ENCODE measurements around the gene A2M. TPM values are rescaled to one million over a fixed set of nuclear protein-coding genes. Genes with fewer than 3 reads are reported as not detected.
A peak's percentile ranks its signal among the peaks of the same experiment; 100 is the strongest.

The A2M gene
- total and polyA plus RNA-seq, 4 donors = 1,731 to 2,622 (median 2,052) TPM

DNA sequence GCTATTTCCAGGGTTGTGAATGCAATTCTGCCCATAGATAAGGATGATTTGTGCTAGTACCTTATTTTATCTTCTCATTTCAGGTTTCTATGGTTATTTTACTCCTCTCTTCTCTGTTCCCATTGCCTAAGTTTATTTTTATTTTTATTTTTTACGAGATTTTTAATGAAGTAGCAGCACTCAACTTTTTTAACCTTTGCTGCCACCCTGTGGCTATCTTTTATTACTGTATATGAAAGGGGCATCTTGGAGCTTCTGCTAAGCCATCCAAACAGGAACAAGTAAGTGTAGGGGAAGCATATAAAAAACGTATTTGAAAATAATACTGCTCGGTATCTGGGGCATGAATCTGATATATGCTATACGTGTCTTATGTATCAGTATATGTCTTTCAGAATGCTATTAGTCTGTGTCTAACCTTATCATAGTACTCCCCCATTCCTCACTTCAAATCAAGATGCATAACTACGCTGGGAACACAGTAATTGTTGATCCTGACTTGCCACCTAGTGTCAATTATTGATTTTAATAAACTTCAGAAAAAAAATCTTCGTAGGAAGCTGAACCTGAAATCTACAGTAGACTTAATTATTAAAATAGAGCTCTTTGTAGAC lies 66.1 kb downstream of the A2M start:
- no peak overlapping the region for H3K9ac ChIP-seq (ENCODE audit: low read depth in 1 of 2, low read length in 2 of 2)
- no peaks in the 10 kb centered on the region for H3K36me3 ChIP-seq (ENCODE audit: control insufficient read depth in 4 of 4, insufficient read depth in 3 of 4, low read depth in 1 of 4, low read length in 3 of 4)
- H3K27ac ChIP-seq (ENCODE audit: low read depth in 1 of 2, low read length in 2 of 2) = no peak overlapping the region
- no peaks in the 10 kb centered on the region for H3K4me1 ChIP-seq (ENCODE audit: control insufficient read depth in 4 of 4, insufficient read depth in 4 of 4, low read length in 3 of 4)
- WGBS = 19% methylated on average over 6 of the region's 6 CpGs
- no peak overlapping the region for H3K4me3 ChIP-seq (ENCODE audit: low read depth in 1 of 3, low read length in 3 of 3)
- TF ChIP-seq TAF1 (conservative IDR thresholded peaks at IDR 0.05) = no peak
- no peak for TF ChIP-seq JUND (IDR thresholded peaks at IDR 0.05)
- peak; percentile 71 to 77 for TF ChIP-seq RAD21 (IDR thresholded peaks at IDR 0.05)
- no peak for TF ChIP-seq FOXA1 (IDR thresholded peaks at IDR 0.05)
- TF ChIP-seq, protein P1, sequence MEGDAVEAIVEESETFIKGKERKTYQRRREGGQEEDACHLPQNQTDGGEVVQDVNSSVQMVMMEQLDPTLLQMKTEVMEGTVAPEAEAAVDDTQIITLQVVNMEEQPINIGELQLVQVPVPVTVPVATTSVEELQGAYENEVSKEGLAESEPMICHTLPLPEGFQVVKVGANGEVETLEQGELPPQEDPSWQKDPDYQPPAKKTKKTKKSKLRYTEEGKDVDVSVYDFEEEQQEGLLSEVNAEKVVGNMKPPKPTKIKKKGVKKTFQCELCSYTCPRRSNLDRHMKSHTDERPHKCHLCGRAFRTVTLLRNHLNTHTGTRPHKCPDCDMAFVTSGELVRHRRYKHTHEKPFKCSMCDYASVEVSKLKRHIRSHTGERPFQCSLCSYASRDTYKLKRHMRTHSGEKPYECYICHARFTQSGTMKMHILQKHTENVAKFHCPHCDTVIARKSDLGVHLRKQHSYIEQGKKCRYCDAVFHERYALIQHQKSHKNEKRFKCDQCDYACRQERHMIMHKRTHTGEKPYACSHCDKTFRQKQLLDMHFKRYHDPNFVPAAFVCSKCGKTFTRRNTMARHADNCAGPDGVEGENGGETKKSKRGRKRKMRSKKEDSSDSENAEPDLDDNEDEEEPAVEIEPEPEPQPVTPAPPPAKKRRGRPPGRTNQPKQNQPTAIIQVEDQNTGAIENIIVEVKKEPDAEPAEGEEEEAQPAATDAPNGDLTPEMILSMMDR (IDR thresholded peaks at IDR 0.05; ENCODE audit: low read depth, low read length, missing input control) = peak; percentile 47
- no peaks in the 10 kb centered on the region for H3K27me3 ChIP-seq (ENCODE audit: control insufficient read depth in 4 of 4, insufficient read depth in 4 of 4, low read length in 3 of 4)
- H3K9me3 ChIP-seq (ENCODE audit: control insufficient read depth in 4 of 4, low read length in 3 of 4) = no peaks in the 10 kb centered on the region
- no peak for DNase-seq (ENCODE audit: low spot score)

DNA sequence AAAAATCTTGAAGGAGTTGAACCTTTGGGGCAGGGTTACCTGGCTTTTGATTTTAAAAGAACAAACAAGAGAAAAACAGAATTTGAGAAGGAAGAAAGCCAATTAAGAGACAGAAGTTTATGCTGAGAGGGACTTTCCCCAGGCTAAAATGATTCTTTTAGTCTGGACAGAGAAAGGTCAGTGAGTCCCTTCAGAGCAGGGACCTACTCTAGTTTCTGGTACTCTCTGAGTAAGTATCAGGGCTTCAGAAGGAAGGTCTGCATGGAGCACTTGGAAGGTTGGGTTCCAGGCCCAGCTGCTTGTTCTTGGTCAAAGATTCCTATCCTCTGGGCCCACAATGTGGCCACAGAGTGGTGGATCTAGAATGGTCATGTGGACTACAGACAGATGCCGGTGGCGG lies 66.8 kb downstream of the A2M start:
- H3K9me3 ChIP-seq (ENCODE audit: control insufficient read depth in 4 of 4, low read length in 3 of 4) = no peaks in the 10 kb centered on the region
- TF ChIP-seq, protein P2, sequence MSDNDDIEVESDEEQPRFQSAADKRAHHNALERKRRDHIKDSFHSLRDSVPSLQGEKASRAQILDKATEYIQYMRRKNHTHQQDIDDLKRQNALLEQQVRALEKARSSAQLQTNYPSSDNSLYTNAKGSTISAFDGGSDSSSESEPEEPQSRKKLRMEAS (IDR thresholded peaks at IDR 0.05) = no peak
- TF ChIP-seq JUND (IDR thresholded peaks at IDR 0.05) = no peak
- TF ChIP-seq EGR1 (IDR thresholded peaks at IDR 0.05; ENCODE audit: low read depth in 2 of 2) = no peak
- no peak for TF ChIP-seq RXRA (IDR thresholded peaks at IDR 0.05)
- TF ChIP-seq YY1 (IDR thresholded peaks at IDR 0.05) = no peak
- no peak overlapping the region for H3K4me3 ChIP-seq (ENCODE audit: low read depth in 1 of 3, low read length in 3 of 3)
- WGBS = over 99% methylated on average over 2 of the region's 2 CpGs
- H3K36me3 ChIP-seq (ENCODE audit: control insufficient read depth in 4 of 4, insufficient read depth in 3 of 4, low read depth in 1 of 4, low read length in 3 of 4) = no peaks in the 10 kb centered on the region
- H3K27ac ChIP-seq (ENCODE audit: low read depth in 1 of 2, low read length in 2 of 2) = no peak overlapping the region
- no peaks in the 10 kb centered on the region for H3K4me1 ChIP-seq (ENCODE audit: control insufficient read depth in 4 of 4, insufficient read depth in 4 of 4, low read length in 3 of 4)
- no peak for DNase-seq (ENCODE audit: low spot score)
- no peak overlapping the region for H3K9ac ChIP-seq (ENCODE audit: low read depth in 1 of 2, low read length in 2 of 2)
- H3K27me3 ChIP-seq (ENCODE audit: control insufficient read depth in 4 of 4, insufficient read depth in 4 of 4, low read length in 3 of 4) = no peaks in the 10 kb centered on the region

DNA sequence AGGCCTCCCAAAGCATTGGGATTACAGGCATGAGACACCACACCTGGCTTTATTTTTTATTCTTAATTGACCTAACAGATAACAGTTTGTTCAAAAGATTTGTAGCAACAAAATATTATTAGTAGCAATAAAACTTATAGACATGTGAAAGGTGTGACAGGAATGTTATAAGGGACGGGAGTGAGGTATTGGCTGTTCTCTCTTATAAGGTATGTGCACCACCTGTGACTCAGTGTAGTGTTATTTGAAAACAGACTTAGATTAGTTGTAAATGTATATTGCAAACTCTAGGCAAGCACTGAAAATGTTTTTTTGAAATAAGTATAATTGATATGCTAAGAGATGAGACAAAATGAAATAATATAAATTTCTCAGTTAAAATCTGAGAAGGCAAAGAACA lies 68.6 kb downstream of the A2M start:
- Histone ChIP-seq H3K9me3 (ENCODE audit: control insufficient read depth in 4 of 4, low read length in 3 of 4) (no peaks in the 10 kb centered on the region), H3K4me1 (ENCODE audit: control insufficient read depth in 4 of 4, insufficient read depth in 4 of 4, low read length in 3 of 4) (no peaks in the 10 kb centered on the region), H3K36me3 (ENCODE audit: control insufficient read depth in 4 of 4, insufficient read depth in 3 of 4, low read depth in 1 of 4, low read length in 3 of 4) (no peaks in the 10 kb centered on the region), H3K9ac (ENCODE audit: low read depth in 1 of 2, low read length in 2 of 2) (no peak overlapping the region), H3K27me3 (ENCODE audit: control insufficient read depth in 4 of 4, insufficient read depth in 4 of 4, low read length in 3 of 4) (no peaks in the 10 kb centered on the region), H3K27ac (ENCODE audit: low read depth in 1 of 2, low read length in 2 of 2) (no peak overlapping the region), H3K4me3 (ENCODE audit: low read depth in 1 of 3, low read length in 3 of 3) (no peak overlapping the region)
- no peak for DNase-seq (ENCODE audit: low spot score)
- WGBS = 90% methylated on average over 1 of the region's 1 CpG
- TF ChIP-seq, protein P3, sequence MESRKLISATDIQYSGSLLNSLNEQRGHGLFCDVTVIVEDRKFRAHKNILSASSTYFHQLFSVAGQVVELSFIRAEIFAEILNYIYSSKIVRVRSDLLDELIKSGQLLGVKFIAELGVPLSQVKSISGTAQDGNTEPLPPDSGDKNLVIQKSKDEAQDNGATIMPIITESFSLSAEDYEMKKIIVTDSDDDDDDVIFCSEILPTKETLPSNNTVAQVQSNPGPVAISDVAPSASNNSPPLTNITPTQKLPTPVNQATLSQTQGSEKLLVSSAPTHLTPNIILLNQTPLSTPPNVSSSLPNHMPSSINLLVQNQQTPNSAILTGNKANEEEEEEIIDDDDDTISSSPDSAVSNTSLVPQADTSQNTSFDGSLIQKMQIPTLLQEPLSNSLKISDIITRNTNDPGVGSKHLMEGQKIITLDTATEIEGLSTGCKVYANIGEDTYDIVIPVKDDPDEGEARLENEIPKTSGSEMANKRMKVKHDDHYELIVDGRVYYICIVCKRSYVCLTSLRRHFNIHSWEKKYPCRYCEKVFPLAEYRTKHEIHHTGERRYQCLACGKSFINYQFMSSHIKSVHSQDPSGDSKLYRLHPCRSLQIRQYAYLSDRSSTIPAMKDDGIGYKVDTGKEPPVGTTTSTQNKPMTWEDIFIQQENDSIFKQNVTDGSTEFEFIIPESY (IDR thresholded peaks at IDR 0.05) = no peak
- no peak for TF ChIP-seq YY1 (IDR thresholded peaks at IDR 0.05)
- TF ChIP-seq NR2F2 (IDR thresholded peaks at IDR 0.05) = no peak
- TF ChIP-seq, protein P4, sequence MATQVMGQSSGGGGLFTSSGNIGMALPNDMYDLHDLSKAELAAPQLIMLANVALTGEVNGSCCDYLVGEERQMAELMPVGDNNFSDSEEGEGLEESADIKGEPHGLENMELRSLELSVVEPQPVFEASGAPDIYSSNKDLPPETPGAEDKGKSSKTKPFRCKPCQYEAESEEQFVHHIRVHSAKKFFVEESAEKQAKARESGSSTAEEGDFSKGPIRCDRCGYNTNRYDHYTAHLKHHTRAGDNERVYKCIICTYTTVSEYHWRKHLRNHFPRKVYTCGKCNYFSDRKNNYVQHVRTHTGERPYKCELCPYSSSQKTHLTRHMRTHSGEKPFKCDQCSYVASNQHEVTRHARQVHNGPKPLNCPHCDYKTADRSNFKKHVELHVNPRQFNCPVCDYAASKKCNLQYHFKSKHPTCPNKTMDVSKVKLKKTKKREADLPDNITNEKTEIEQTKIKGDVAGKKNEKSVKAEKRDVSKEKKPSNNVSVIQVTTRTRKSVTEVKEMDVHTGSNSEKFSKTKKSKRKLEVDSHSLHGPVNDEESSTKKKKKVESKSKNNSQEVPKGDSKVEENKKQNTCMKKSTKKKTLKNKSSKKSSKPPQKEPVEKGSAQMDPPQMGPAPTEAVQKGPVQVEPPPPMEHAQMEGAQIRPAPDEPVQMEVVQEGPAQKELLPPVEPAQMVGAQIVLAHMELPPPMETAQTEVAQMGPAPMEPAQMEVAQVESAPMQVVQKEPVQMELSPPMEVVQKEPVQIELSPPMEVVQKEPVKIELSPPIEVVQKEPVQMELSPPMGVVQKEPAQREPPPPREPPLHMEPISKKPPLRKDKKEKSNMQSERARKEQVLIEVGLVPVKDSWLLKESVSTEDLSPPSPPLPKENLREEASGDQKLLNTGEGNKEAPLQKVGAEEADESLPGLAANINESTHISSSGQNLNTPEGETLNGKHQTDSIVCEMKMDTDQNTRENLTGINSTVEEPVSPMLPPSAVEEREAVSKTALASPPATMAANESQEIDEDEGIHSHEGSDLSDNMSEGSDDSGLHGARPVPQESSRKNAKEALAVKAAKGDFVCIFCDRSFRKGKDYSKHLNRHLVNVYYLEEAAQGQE (IDR thresholded peaks at IDR 0.05) = no peak
- TF ChIP-seq GABPA (IDR thresholded peaks at IDR 0.05 in 1 of 2, conservative IDR thresholded peaks at IDR 0.05 in 1 of 2) = no peak
- TF ChIP-seq HNF4G (IDR thresholded peaks at IDR 0.05) = no peak
- TF ChIP-seq EGR1 (IDR thresholded peaks at IDR 0.05; ENCODE audit: low read depth in 2 of 2) = no peak
- no peak for TF ChIP-seq SP1 (IDR thresholded peaks at IDR 0.05)
- TF ChIP-seq FOXA2 (IDR thresholded peaks at IDR 0.05) = no peak
- TF ChIP-seq, protein P5, sequence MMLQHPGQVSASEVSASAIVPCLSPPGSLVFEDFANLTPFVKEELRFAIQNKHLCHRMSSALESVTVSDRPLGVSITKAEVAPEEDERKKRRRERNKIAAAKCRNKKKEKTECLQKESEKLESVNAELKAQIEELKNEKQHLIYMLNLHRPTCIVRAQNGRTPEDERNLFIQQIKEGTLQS (IDR thresholded peaks at IDR 0.05) = no peak
- TF ChIP-seq, protein P2 (IDR thresholded peaks at IDR 0.05) = no peak
- no peak for TF ChIP-seq HNF4A (conservative IDR thresholded peaks at IDR 0.05)
- TF ChIP-seq, protein P1 (IDR thresholded peaks at IDR 0.05; ENCODE audit: low read depth, low read length, missing input control) = no peak
- no peak for TF ChIP-seq FOXA1 (IDR thresholded peaks at IDR 0.05)

All from liver (tissue), 9 donors.